ENCODE data around the gene GALNT16.
"Not testable (repeated sequence)": the region's sequence is repeated elsewhere in the genome, so short reads cannot be mapped to it uniquely, and the experiment has no call there.

GALNT16 gene

DNA sequence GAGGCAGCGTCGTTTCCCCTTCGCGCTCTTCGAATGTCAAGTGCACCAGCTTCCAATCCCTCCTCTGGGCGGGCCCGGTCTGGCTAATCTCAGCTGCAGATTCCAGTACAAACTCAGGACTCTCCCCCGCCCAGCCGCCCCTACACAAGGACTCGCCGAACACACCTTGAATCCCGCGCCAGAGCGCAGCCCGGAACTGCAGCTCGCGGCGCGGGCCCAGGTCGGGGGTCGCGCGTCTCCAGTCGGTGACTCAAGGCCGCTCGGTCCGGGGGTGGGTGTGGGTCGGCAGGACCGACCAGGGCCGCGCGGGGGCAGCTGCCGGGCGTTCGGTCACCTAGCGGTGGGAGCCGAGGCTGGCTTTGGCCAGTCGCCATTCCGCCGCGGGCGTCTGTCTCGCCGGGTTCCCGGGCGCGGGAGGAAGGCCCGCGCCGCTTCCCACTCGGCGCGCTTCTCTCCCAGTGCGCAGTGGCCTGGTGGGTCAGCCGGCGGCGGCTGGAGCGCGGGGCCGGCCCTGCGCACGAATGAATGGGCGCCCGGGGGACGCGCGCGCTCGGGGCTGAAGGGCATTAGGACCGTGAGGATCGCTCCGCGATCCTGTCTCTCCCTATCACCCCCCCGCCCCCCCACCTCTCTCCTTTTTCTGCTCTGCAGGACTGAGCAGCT, at the start of gene GALNT16:
Gene GALNT16 (plus strand): TSS at position 632 of the 663 bp plus-strand sequence. CDS start 133 bp downstream, outside the sequence.
- DNase-seq (ENCODE audit: low read depth, low spot score) = no peak

DNA sequence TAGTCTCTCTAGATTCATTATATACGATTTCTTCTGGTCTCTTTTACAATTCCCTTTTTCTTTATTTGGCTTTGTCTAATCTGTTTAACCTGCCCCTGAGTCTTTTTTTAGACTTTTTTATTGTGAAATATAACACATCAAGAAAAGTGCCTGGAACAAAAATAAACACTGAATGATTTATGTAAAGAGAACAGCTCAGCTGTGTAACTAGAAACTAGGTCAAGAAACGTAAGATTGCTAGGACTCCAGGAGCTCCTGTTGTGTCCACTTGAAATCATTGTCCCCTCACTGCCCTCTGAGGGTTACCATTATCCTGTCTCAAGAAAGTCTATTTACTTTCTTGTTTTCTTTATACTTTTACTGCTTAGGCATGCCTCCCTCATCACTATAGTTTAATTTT, 45.6 kb upstream of the GALNT16 start:
- DNase-seq (ENCODE audit: low read depth, low spot score) = no peak

DNA sequence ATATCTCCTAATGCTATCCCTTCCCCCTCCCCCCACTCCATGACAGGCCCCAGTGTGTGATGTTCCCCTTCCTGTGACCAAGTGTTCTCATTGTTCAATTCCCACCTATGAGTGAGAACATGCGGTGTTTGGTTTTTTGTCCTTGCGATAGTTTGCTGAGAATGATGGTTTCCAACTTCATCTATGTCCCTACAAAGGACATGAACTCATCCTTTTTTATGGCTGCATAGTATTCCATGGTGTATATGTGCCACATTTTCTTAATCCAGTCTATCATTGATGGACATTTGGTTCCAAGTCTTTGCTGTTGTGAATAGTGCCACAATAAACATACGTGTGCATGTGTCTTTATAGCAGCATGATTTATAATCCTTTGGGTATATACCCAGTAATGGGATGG, 42.3 kb upstream of the GALNT16 start:
- not testable (repeated sequence) for DNase-seq (ENCODE audit: low read depth, low spot score)

DNA sequence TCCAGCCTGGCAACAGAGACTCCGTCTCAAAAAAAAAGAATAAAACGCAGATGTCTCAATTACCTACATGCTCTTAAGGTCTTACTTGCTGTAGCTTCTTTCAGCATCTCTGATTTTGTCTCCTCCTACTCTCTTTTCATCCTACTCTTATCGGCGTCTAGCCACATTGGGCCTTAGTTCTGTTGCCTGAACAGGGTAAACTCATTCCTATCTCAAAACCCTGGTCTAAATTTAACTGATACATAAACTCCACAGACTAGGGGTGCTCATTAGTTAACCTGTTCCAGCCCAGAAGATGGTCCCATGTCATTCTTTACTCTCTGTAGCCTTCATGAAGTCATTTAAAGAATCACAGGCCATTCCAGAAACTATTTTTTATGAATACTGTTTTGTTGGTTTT, 35.0 kb upstream of the GALNT16 start:
- DNase-seq (ENCODE audit: low read depth, low spot score) = no peak

GRCh38 chr14:69226178-69226577, 33.8 kb upstream of the GALNT16 start:
- no peak for DNase-seq (ENCODE audit: low read depth, low spot score)

DNA sequence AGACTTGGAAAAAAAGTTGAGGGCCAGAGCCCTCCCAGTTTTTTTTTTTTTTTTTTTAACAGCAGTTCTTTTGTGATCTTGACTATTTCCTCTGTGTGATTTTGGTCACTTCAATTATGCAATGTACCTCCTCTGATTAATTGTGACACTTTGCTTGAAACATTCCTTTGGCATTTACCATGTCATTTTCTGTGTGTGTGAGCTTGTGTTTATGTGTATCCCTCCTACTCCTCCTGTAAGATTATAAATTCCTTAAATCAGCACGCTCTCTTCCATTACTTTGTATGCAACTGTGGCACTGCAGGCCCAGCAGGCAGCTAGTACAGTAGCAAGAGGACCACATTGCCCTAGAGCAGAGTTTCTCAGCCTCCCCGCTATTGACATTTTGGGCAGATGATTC, 33.2 kb upstream of the GALNT16 start:
- DNase-seq (ENCODE audit: low read depth, low spot score) = no peak

DNA sequence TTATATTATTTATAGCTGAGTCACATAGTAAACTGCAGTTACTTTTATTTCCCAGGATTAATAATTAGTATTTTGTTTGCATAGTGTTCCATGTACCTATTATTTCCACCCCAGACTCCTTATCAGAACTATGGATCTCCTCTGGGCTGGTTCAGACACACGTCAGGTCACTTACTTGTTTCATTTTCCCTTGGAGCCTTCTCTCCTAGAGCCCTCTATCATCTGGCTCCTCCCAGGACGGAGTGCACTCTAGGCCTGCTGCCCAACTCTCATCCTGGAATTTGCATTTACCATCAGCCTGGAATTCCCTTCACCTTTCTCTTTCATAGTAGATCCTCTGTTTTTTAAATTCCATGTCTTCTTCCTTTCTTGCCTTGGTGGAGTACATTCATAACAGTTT, 28.5 kb upstream of the GALNT16 start:
- no peak for DNase-seq (ENCODE audit: low read depth, low spot score)

GRCh38 chr14:69232388-69232787, 27.6 kb upstream of the GALNT16 start:
- no peak for DNase-seq (ENCODE audit: low read depth, low spot score)

GRCh38 chr14:69234106-69234505, 25.9 kb upstream of the GALNT16 start:
- DNase-seq (ENCODE audit: low read depth, low spot score) = no peak

GRCh38 chr14:69235708-69236107, 24.2 kb upstream of the GALNT16 start:
- no peak for DNase-seq (ENCODE audit: low read depth, low spot score)

GRCh38 chr14:69237142-69237541, 22.8 kb upstream of the GALNT16 start:
- DNase-seq (ENCODE audit: low read depth, low spot score) = no peak

GRCh38 chr14:69237584-69237983, 22.4 kb upstream of the GALNT16 start:
- no peak for DNase-seq (ENCODE audit: low read depth, low spot score)

DNA sequence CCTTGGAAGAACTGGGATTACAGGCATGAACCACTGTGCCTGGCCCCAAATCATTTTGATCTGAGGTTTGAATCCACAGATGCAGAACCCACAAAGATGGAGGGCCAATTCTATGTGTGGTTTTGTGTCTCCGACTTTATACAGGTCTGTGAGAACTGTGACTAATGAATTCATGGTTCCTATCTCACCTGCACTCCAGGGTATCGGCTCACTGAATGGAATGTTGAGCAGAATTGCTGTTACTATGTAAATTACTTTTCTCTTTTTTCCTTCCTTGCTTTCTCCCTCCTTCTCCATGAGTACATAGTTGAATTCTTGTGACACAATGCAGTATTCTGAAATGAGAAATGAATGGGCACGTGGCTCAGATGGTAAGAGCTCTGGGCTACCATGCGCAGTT, 21.1 kb upstream of the GALNT16 start:
- no peak for DNase-seq (ENCODE audit: low read depth, low spot score)

DNA sequence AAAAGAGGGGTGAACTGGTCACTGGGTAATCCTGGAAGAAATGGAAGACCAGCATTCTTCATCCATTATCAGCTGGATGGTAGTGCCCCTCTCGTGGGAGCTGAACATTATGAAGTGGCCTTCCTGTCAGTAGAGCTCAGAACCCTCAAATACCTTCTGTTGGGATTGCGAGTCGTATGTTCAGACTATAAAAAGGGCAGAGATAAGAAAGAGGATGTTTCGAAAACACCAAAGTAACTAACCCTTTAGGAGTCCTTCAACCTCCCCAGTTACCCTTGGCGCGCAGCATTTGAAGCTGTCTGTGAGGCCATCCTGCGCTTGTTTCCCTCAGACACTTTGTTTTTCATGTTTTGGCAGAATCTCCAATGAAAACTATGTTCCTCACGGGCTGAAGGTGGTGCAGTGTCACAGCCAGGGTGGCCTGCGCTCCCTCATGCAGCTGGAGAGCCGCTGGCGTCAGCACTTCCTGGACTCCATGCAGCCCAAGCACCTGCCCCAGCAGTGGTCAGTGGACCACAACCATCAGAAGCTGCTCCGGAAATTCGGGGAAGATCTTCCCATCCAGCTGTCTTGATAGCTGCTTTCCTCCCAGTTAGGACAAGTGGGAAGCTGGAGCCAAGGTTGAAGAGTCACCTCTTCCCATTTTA, 19.3 kb upstream of the GALNT16 start:
- DNase-seq (ENCODE audit: low read depth, low spot score) = no peak

GRCh38 chr14:69241577-69241976, 18.4 kb upstream of the GALNT16 start:
- DNase-seq (ENCODE audit: low read depth, low spot score) = no peak

GRCh38 chr14:69242311-69243224, 17.4 kb upstream of the GALNT16 start:
- DNase-seq (ENCODE audit: low read depth, low spot score) = peak; percentile 50

GRCh38 chr14:69244946-69245345, 15.0 kb upstream of the GALNT16 start:
- no peak for DNase-seq (ENCODE audit: low read depth, low spot score)

DNA sequence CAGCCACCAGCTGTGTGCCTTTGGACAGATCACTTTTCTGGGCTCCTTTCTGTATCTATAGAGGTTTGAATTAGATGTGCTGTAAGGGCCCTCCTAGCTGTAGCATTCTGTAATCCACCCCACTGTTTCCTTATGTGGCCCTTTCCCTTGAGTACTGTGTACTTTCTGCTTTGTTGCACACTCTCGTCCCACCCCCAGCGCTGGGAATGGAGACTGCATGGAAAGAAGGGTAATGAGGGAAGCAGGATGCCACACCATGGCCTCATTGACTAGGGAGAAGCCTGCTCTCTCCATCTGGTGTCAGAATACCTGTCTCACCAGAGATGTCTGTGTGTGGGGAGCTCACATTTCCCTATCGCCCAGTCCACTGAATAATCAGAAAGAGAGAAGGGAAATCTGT, 13.6 kb upstream of the GALNT16 start:
- DNase-seq (ENCODE audit: low read depth, low spot score) = no peak

GRCh38 chr14:69247676-69248440, 12.1 kb upstream of the GALNT16 start:
- no peak for DNase-seq (ENCODE audit: low read depth, low spot score)

- no peak for DNase-seq (ENCODE audit: low read depth, low spot score)
Measured at GRCh38 chr14:69249603-69250002, 10.4 kb upstream of the GALNT16 start.

GRCh38 chr14:69252851-69253250, 7.1 kb upstream of the GALNT16 start:
- DNase-seq (ENCODE audit: low read depth, low spot score) = no peak

DNA sequence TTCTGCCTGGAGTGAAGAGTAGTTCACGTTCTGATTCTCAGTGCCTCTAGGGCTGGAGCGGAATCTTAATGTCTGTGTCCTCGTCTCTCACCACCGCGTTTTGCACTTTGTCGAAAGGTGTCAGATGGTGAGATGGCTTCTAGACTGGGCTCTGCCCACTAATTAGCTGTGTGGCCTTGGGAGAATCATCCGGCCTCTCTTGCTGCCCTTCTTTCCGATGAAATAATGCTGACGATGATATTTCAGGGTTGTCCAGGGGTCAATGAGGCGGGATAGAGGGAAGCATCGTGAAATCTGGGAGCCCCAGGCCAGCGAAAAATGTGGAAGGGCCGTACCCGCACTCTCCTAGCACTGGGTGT, 811 bp upstream of the GALNT16 start:
- DNase-seq (ENCODE audit: low read depth, low spot score) = no peak

Measured in smooth muscle cell of the brain vasculature (primary cell).